HG02970 (cell line): ENCODE measurements around the gene EPC1.
"Not testable (repeated sequence)": the region's sequence is repeated elsewhere in the genome, so short reads cannot be mapped to it uniquely, and the experiment has no call there.

ENCODE experiments used
- ATAC-seq: cut with Tn5 transposase; IDR thresholded peaks from one replicate; pipeline ENCODE4 v1.9.1; 2021; ENCODE audit warnings: mild to moderate bottlenecking, moderate library complexity, moderate number of reproducible peaks; ENCODE audit not compliant: unreplicated experiment, low FRiP score

EPC1 gene, protein sequence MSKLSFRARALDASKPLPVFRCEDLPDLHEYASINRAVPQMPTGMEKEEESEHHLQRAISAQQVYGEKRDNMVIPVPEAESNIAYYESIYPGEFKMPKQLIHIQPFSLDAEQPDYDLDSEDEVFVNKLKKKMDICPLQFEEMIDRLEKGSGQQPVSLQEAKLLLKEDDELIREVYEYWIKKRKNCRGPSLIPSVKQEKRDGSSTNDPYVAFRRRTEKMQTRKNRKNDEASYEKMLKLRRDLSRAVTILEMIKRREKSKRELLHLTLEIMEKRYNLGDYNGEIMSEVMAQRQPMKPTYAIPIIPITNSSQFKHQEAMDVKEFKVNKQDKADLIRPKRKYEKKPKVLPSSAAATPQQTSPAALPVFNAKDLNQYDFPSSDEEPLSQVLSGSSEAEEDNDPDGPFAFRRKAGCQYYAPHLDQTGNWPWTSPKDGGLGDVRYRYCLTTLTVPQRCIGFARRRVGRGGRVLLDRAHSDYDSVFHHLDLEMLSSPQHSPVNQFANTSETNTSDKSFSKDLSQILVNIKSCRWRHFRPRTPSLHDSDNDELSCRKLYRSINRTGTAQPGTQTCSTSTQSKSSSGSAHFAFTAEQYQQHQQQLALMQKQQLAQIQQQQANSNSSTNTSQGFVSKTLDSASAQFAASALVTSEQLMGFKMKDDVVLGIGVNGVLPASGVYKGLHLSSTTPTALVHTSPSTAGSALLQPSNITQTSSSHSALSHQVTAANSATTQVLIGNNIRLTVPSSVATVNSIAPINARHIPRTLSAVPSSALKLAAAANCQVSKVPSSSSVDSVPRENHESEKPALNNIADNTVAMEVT

DNA sequence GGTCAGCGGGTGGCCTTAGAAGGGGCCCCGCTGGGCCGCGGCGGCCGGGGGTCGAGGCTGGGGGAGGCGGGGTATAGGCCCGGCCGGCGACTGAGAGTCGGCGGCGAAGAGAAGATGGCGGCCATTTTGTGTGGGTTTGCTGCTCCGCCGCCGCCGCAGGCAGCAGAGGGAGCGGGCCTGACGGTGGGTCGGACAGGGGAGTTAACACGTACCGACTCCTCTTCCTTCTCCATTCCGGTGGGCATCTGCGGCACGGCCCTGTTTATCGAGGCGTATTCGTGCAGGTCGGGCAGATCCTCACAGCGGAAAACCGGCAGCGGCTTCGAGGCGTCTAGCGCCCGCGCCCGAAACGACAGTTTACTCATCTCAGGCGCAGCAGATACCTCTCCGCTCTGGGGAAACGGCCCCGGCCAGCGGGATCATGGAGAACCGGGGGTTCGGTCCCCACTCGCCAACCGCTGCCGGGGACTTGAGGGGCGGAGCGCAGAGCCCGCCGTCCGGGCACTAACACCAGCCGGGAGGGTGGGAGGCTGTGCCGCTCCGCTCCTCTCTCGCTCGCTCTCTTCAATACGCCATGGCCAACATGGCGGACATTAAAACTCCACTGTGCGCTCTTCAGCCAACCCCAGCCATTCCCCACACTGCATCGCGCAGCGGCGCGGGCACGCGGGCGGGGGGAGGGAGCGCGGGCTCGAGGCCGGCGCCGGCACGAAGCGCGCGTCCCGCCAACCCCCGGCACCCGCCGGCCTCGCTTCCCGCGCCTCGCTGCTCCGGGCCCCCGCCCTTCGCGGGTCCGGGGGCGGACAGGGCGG lies at the start of gene EPC1:
Gene EPC1 (minus strand): TSS at position 608 of the 812 bp plus-strand sequence. CDS start 243 bp downstream, at position 365.
- peak; percentile 66 for ATAC-seq

DNA sequence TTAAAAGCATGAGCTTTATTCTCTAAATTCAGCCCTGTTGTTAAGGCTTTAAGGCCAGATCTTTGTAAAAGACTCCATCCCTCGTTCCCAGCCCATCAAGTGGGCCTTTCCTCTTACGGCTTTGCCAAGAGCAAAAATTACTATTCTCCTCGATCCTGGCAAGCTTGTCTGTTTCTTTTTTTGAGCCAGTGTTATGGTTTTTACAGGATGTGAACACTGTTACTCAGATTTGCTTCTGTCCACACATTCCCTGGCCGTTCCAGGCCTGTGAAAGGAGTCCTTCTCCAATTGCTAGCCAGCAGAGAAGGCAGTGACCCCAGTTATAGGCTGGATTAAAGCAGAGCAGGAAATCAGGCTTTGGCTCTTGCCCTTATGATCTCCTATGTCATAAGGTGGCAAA lies 47.0 kb upstream of the EPC1 start:
- ATAC-seq, result no peak

DNA sequence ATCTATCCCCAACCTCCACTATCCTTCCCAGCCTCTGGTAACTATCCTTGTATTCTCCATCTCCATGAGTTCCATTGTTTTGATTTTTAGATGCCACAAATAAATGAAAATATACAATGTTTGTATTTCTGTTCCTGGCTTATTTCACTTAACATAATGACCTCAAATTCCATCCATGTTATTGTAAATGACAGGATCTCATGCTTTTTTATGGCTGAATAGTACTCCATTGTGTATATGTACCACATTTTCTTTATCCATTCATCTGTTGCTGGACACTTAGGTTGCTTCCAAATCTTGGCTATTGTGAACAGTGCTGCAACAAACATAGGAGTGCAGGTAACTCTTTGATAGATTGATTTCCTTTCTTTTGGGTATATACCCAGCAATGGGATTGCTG lies 45.3 kb upstream of the EPC1 start:
- ATAC-seq, result not testable (repeated sequence)

DNA sequence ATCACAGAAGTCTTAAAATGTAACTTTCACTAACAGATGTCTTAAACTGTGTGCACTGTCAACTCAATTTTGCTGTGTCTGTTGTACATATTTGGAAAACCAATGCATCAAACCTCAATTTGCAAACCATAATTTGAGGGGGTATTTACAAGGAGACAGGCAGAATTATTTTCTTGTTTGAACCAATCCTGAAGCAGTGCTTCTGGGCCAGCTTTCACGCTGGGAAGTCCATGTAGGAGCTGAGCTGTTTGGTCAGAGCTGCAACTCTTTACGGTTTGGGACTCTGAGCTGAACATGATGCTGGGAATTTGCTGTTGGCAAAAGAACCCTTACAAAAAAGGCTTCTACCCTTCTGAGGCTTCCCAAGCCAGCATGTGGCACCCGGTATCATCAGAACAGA lies 43.2 kb upstream of the EPC1 start:
- no peak for ATAC-seq

DNA sequence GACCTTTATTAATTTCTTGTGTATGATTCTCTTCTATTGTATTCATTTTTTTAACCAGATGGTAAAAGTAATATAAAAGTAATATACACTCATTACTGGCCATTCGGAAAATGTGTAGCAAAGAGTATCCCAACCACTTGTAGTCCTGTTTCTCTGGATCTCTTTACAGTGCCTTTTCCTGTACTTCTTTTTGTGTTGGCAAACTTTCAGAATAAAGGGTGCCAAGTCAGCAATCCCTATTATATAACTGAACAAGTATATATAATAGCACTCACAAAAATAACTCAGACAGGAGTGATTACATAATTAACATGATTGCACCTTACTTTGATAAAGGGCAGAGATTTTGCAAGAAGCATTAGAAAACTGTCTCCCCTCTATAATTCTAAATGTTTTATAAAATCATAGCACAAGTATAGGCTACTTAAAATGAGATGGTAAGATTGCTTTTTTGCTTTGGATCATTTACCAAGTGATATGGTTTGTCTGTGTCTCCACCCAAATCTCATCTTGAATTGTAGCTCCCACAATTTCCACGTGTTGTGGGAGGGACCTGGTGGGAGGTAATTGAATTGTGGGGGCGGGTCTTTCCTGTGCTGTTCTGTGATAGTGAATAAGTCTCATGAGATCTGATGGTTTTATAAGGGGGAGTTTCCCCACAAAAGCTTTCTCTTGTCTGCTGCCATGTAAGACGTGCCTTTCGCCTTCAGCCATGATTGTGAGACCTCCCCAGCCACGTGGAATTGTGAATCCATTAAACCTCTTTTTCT lies 41.5 kb upstream of the EPC1 start:
- ATAC-seq, result no peak

DNA sequence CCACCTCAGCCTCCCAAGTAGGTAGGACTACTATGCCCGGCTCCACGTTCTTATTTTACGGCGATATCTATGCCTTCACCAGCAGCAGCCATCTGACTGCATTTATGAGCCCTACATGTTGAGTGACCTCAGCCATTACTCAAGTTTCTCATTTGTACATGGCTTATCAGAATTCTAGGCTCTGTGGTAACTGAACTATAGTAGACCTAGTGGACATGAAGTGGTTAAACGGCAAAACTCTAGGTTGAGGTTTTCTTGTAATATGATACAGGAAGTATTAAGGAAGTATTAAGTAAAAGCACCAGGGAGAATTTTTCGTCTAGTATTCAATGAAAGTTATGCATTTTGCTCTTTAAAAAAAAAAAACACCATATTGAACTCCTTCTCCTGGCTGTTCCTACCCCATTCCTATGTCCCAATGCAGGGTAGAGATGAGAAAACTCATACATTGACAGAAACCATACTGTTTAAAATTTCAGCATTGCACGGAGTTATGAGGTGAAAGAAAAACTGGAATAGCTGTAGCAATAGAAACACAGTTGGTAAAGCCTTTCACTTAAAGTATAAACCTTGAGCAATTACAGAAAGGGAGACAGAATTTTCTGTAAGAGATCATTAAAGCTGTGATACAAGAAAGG lies 39.8 kb upstream of the EPC1 start:
- ATAC-seq, result no peak

DNA sequence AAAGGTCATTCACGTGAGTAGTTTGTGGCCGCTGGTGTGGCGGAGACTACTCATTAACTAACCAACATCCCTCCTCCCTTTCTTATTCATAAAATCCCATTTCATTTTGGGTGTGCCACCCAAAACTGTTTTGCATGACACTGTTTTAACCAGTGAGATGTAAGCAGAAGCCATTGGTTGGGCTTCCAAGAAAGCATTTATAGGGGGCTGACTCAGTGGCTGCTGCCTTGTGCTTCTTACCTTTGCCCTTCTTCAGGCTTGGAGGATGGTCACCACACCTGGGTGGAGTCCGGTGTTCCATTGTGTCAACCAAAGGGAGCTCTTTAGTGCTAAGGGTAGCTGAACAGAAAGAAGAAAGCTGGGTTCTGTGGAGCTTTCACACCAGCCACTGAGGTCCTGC lies 37.2 kb upstream of the EPC1 start:
- no peak for ATAC-seq

DNA sequence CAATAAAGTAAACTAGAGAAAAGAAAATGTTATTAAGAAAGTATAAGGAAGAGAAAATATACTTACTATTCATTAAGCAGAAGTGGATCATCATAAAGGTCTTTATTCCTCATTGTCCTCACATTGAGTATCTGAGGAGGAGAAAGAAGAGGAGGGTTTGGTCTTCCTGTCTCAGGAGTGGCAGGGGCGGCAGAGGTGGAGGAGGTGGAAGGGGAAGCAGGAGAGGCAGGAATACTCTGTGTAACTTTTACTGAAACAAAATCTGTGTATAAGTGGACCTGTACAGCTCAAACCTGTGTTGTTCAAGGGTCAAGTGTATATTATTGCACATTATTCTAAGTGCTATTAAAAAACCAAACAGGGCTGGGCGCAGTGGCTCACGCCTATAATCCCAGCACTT lies 34.2 kb upstream of the EPC1 start:
- ATAC-seq, result no peak

DNA sequence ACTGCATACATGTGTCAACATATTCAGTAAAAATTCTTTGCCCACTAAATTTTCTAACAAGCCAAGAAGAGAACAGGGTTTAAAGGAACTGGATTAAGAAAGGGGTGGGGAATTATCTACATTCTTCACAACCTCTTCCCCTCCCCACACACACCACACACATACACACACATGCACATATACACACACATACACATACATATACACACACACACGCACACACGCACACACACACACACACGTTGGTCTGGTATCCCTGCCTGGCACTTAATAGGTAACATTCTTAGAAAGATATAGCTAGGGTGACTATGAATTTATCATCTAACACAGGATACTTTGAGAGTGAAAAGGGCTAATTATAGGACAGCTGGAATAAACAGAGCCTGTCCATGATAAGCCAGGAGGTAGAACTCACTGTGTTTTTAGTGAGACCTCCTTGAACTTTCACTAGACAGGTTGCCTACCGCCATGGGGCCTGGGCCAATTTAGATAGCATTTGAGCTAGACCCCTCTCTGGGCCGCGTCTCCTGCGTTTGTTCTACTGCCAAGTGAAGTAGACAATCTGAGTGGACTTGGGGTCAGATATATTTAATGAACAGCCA lies 33.1 kb upstream of the EPC1 start:
- ATAC-seq, result no peak

DNA sequence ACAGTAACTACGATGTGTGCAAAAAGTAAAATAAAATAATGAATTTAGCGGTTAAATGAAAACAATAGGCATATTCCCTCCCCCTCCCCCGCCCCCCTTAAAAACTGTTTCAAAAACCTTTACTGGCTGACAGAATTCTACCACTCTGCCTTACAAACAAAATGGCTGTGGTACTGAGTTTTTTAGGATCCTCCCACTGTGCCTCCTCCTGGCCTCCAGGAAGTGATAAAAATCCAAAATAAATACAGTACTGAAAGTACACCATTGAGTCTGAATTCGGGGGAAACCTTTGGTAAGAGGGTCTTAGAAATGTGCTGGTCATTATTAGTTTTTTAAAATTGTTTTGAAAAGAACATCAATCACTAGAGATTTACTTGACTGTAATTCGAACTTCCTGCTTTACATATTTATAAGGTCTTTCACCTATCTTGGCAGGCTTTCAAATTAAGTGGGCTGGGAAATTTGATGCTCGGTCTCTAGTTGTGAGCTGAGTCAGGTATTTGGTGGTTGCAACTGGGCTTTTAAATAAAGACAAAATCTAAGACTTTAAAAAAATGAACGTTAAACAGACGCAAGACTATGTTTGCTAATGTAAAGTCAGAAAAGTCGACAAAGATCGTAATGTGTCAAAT lies 32.5 kb upstream of the EPC1 start:
- ATAC-seq, result no peak

DNA sequence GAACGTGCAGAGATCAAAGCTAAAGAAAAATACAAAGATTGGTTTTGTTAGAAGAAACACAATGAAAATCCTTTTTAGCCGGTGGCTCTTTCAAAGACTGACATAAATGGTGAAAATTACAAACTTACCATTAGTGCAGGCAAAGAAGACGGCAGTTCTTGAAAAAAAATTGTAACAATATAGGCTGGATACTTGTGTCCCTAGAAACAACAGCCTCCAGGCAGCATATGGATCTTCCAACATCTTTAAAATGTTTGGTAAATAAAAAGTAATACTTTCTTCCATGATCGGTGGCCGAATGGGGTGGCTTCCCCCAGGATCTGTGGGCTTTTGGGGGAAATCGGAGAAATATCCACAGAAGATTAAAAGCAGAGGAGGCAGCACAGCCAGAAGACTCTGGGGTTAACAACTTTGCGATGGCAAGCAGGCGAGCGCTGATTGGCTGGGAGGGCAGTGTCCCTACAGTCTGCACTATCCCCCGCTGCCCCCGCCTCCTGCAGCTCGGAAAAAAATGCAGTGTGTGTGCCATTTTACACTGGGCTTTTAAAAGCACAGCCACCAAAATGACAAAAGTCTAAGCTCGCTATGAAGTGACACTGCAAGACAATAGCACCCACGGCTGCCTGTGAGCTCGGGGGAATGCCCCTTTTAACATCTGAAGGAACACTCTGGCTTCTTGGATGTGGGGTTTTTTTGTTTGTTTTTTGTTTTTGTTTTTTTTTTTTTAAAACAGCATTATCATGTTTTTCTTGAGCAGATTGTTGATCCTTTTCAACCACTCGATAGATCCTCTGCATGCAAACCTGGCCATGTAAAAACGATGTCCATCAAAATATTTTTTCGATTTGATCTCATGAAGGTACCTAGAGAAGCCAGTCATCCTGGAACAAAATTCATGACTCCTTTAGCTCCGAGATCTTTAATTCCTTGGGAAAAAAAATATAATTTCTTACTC lies 31.7 kb upstream of the EPC1 start:
- ATAC-seq, result peak; percentile 94

DNA sequence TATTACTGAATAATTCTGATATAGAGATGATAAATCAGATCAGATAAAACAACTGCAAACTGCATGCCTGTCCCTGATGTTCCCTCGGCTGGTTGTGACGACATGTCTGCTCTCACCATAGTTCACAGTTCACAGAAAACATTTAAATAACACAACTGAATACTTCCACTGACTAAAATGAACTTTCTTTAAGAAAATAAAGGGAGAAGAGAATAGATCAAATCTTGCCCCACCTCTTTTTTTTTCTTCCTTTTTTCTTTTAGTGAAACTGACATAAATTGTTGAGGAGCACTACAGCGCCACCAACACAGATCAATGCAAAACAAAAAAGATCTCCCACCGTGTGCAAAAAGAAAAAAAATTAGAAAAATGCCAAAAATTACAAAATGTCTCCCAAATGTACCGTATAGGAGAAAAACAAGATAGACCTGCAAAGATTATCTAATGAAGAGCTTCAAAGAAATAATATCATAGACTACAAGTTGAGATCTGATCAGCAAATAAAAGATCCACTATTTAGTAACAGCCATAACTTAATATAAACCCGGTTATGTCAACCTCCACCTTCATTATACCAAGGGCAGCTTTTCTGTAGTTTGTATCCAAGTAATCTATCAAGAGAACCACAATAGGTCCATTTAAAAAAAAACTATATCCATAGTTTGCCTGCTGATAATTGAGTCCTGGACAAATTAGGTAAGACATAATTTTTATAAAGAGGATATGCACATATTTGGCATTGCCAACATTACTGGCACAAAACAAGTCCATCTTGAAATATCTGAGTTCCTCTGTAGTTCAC lies 30.7 kb upstream of the EPC1 start:
- no peak for ATAC-seq

DNA sequence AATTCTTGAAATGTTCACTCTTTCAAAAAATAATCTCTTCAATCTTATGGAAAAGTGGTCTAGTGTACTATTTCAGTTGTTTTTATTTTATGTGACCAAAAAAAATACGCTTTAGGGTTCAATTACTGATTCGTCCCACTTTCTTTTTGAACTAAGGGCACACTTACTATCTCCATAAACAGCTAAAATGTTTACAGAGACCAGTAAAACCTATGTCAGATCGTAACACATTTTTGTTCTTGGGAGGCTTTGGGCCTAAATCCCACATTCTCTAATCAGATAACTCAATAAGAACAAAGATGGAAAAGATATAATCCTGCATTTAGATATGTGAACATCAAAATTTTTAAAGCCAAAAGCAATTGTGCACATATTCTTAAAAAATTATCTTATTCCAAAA lies 29.8 kb upstream of the EPC1 start:
- no peak for ATAC-seq

DNA sequence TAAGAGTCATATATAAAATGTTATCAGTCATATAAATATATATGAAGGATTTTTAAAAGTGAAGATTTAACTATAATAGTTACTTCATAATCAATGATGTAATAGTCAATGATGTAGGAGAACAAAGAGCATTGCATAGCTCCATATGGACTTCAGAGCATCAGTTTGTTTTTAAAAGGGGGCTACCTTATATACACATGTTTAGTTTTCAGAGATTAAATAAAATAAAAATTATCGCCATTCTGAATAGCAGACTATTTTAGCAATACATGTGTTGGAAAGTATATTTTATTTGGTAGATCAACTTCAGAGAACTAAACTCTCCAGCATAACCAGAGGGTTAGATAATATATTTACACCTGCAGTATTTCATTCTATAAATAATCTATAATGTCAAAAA lies 29.1 kb upstream of the EPC1 start:
- ATAC-seq, result no peak

DNA sequence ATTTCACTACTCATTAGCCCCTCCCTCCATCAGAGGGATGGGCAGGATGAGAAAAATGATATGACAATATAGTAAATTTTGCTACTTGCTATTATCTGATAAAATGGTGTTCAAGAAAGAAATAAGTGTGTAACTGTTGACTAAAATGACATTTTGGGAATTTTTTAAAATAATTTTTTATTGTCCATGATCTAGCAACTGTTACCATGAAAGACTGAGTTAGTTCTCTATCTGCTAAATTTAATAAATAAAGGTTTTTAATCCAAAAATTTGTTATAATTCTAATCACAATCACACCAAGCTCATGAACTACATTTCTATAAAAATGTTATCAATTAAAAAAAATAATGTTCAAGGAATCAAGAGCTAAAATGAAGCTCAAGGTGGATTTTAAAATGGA lies 28.7 kb upstream of the EPC1 start:
- ATAC-seq, result no peak

DNA sequence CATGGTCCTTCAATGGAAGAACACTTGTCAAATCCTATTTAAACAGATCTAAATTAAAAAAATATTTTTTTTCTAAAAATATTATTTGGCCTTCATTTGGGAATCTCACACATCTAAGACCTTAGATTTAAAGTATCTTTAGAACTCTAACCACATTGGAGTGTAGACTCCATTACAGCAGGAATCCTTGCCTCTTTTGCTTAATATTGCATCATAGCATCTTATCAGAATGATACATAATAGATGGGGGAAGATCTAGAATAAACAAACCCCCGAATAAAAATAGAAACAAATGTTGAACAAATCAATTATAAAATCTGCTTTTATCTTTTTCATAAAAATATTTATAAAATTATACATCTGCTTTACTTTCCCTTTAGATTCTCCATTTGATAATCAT lies 27.6 kb upstream of the EPC1 start:
- ATAC-seq, result no peak

DNA sequence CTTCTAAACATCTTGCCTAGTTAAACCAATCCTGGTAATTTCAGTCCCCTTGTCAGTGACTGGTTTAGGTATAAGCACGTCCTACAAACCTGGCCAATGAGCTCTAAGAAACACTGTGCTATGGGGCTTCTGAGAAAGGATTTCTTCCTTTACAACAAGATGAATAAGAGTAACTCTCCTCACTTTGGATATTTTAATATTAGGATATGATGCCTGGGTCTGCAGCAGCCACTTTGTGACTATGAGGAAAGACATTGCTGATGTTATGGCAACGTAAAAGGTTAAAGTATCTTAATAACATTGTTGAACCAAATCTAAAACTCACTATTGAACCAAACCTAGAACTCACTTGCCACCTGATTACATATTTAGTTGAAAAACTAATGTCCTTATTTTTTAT lies 26.5 kb upstream of the EPC1 start:
- ATAC-seq, result no peak
